Prostate gland (tissue), 2 donors: ENCODE measurements around the gene ABLIM1.

Source experiments
- POLR2A ChIP-seq: fragments of 450-650 bp; IDR thresholded peaks from one replicate; pipeline ENCODE4 v1.6.1; 2016; ENCODE audit warnings: antibody characterized with exemption, mild to moderate bottlenecking
- POLR2AphosphoS5 ChIP-seq: sonication (generic); formaldehyde crosslinking; IDR thresholded peaks from one replicate; pipeline ENCODE4 v1.6.1; 2017; ENCODE audit warnings: antibody characterized with exemption
- TF ChIP-seq, protein P1 (sequence below), 4 experiments: fragments of 200-600 bp in 2 of 4; fragments of 450-650 bp in 2 of 4; sonication (generic) in 2 of 4; IDR thresholded peaks; 1 replicate in 3 of 4; 2 replicates in 1 of 4; pipeline ENCODE4 v1.5.1; 2016 to 2019; ENCODE audit warnings: antibody characterized with exemption in 4 of 4, mild to moderate bottlenecking in 2 of 4, moderate library complexity in 2 of 4

DNA sequence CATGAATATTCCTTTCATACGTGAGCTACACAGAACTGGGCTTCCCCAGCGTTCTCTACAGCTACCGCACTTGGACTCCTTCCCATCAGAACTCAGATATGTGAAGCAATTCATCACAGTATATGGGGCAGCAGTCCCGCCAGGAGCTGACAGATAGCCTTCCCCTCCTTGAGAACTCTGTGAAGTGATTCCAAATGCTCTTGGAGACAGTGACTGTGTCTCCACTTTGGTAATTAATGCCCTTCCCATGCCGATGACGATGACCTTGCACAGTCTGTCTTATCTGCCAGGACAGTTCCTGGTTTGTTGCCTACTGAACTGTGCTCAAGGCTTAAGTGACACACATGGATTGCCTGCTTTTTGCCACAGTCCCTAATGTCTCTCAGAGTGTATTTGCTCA is 178.8 kb downstream of the ABLIM1 start:
- TF ChIP-seq, protein P1, sequence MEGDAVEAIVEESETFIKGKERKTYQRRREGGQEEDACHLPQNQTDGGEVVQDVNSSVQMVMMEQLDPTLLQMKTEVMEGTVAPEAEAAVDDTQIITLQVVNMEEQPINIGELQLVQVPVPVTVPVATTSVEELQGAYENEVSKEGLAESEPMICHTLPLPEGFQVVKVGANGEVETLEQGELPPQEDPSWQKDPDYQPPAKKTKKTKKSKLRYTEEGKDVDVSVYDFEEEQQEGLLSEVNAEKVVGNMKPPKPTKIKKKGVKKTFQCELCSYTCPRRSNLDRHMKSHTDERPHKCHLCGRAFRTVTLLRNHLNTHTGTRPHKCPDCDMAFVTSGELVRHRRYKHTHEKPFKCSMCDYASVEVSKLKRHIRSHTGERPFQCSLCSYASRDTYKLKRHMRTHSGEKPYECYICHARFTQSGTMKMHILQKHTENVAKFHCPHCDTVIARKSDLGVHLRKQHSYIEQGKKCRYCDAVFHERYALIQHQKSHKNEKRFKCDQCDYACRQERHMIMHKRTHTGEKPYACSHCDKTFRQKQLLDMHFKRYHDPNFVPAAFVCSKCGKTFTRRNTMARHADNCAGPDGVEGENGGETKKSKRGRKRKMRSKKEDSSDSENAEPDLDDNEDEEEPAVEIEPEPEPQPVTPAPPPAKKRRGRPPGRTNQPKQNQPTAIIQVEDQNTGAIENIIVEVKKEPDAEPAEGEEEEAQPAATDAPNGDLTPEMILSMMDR (IDR thresholded peaks at IDR 0.05): no peak
- TF ChIP-seq POLR2A (no peak), POLR2AphosphoS5 (no peak)
